Loucy (cell line): Measurements from ENCODE around the gene LANCL1.

Source experiments
- H2AFZ ChIP-seq: fragments of 200-600 bp; sonication (generic); 2 replicates; pipeline ENCODE4 v1.6.0; 2016; ENCODE audit warnings: antibody characterized with exemption, mild to moderate bottlenecking, low read length, moderate library complexity
- H3F3A ChIP-seq: fragments of 200-600 bp; 2 replicates; pipeline ENCODE4 v1.6.0; 2016; ENCODE audit warnings: antibody characterized with exemption, low read depth, mild to moderate bottlenecking
- H3K27me3 ChIP-seq: fragments of 200-600 bp; sonication (generic); 2 replicates; pipeline ENCODE4 v1.6.1; 2014; ENCODE audit warnings: low read length, mild to moderate bottlenecking; ENCODE audit not compliant: insufficient read depth, poor library complexity, severe bottlenecking
- H3K36me3 ChIP-seq: fragments of 200-600 bp; sonication (generic); 2 replicates; pipeline ENCODE4 v1.6.1; 2016; ENCODE audit warnings: low read length; ENCODE audit not compliant: insufficient read depth
- H3K4me1 ChIP-seq: fragments of 200-600 bp; sonication (generic); 2 replicates; pipeline ENCODE4 v1.5.1; 2014; ENCODE audit warnings: low read length, mild to moderate bottlenecking; ENCODE audit not compliant: insufficient read depth, poor library complexity, severe bottlenecking
- H3K4me2 ChIP-seq: fragments of 200-600 bp; sonication (generic); 2 replicates; pipeline ENCODE4 v1.6.0; 2014; ENCODE audit warnings: antibody characterized with exemption, low read length, low read depth, mild to moderate bottlenecking; ENCODE audit not compliant: poor library complexity, severe bottlenecking
- H3K4me3 ChIP-seq: fragments of 200-600 bp; sonication (generic); 2 replicates; pipeline ENCODE4 v1.5.1; 2014; ENCODE audit warnings: low read length, mild to moderate bottlenecking, mixed read lengths; ENCODE audit not compliant: poor library complexity, severe bottlenecking
- H3K79me2 ChIP-seq: fragments of 200-600 bp; sonication (generic); 2 replicates; pipeline ENCODE4 v1.6.1; 2014; ENCODE audit warnings: low read length; ENCODE audit not compliant: insufficient read depth
- H3K9ac ChIP-seq: fragments of 200-600 bp; sonication (generic); 2 replicates; pipeline ENCODE4 v1.6.0; 2014; ENCODE audit warnings: mild to moderate bottlenecking, low read depth, low read length, moderate library complexity; ENCODE audit not compliant: poor library complexity, severe bottlenecking
- H3K9me2 ChIP-seq: fragments of 200-600 bp; sonication (generic); replicated peaks from 2 replicates; pipeline ENCODE4 v1.6.1; 2016; ENCODE audit warnings: low read depth, low read length, mixed read lengths
- H3K9me3 ChIP-seq: fragments of 200-600 bp; sonication (generic); 2 replicates; pipeline ENCODE4 v1.6.1; 2014; ENCODE audit warnings: mild to moderate bottlenecking, antibody characterized with exemption, low read length, low read depth; ENCODE audit not compliant: insufficient read depth
- H4K20me1 ChIP-seq: fragments of 200-600 bp; sonication (generic); 2 replicates; pipeline ENCODE4 v1.6.0; 2014; ENCODE audit warnings: antibody characterized with exemption, low read length, mild to moderate bottlenecking; ENCODE audit not compliant: insufficient read depth, poor library complexity, severe bottlenecking
- CTCF ChIP-seq: fragments of 200-600 bp; sonication (generic); conservative IDR thresholded peaks from 2 replicates; pipeline ENCODE4 v1.5.1; 2014; ENCODE audit warnings: mild to moderate bottlenecking, antibody characterized with exemption, low read length
- EZH2phosphoT487 ChIP-seq: fragments of 200-600 bp; IDR thresholded peaks from 2 replicates; pipeline ENCODE4 v1.6.1; 2018; ENCODE audit warnings: antibody characterized with exemption, mild to moderate bottlenecking, moderate library complexity, borderline replicate concordance

LANCL1 gene

GRCh38 chr2:210476194-210477128 lies at the start of gene LANCL1:
Gene LANCL1, minus strand, starts transcription at chr2:210476759. Its CDS starts 363 bp downstream, at chr2:210476396.
- peaks cover 2% of the 10 kb centered on the region; the same call in 1 of the 2 replicates for H3K36me3 ChIP-seq
- no peaks in the 10 kb centered on the region for H3F3A ChIP-seq
- no peaks in the 10 kb centered on the region for H4K20me1 ChIP-seq
- H2AFZ ChIP-seq, result peak within 1 kb of the TSS; percentile 89
- H3K4me3 ChIP-seq, result peak within 1 kb of the TSS; percentile 87
- H3K4me2 ChIP-seq, result peak within 1 kb of the TSS; percentile 88
- no peaks in the 10 kb centered on the region for H3K9me2 ChIP-seq
- no peaks in the 10 kb centered on the region for H3K9me3 ChIP-seq
- peaks cover 31% of the 10 kb centered on the region for H3K4me1 ChIP-seq
- TF ChIP-seq CTCF (no peak), EZH2phosphoT487 (no peak)
- H3K79me2 ChIP-seq, result peaks cover 17% of the 10 kb centered on the region
- no peaks in the 10 kb centered on the region for H3K27me3 ChIP-seq
- peak within 1 kb of the TSS; percentile 90 for H3K9ac ChIP-seq

GRCh38 chr2:210524533-210524932 lies 48.0 kb upstream of the LANCL1 start:
- Histone ChIP-seq H3F3A (no peaks in the 10 kb centered on the region), H3K4me2 (no peak overlapping the region), H4K20me1 (no peaks in the 10 kb centered on the region), H3K36me3 (no peaks in the 10 kb centered on the region), H2AFZ (no peak overlapping the region), H3K9ac (no peak overlapping the region), H3K4me1 (no peaks in the 10 kb centered on the region), H3K79me2 (no peaks in the 10 kb centered on the region), H3K27me3 (no peaks in the 10 kb centered on the region), H3K9me3 (no peaks in the 10 kb centered on the region), H3K9me2 (no peaks in the 10 kb centered on the region), H3K4me3 (no peak overlapping the region)
- TF ChIP-seq CTCF (no peak), EZH2phosphoT487 (no peak)

- H3K4me2 ChIP-seq, result no peak overlapping the region
- H3F3A ChIP-seq, result no peaks in the 10 kb centered on the region
- no peaks in the 10 kb centered on the region for H3K36me3 ChIP-seq
- H3K79me2 ChIP-seq, result no peaks in the 10 kb centered on the region
- H3K4me3 ChIP-seq, result no peak overlapping the region
- no peak overlapping the region for H2AFZ ChIP-seq
- TF ChIP-seq EZH2phosphoT487 (no peak), CTCF (no peak)
- H3K9me3 ChIP-seq, result no peaks in the 10 kb centered on the region
- no peaks in the 10 kb centered on the region for H3K4me1 ChIP-seq
- no peaks in the 10 kb centered on the region for H3K9me2 ChIP-seq
- no peaks in the 10 kb centered on the region for H4K20me1 ChIP-seq
- H3K27me3 ChIP-seq, result no peaks in the 10 kb centered on the region
- H3K9ac ChIP-seq, result no peak overlapping the region
These were observed 47.2 kb upstream of the LANCL1 start for GRCh38 chr2:210523650-210524289.
